OCI-LY7 (cell line): ENCODE measurements around the gene MAP2K1.
"Not testable (repeated sequence)": the region's sequence is repeated elsewhere in the genome, so short reads cannot be mapped to it uniquely, and the experiment has no call there.

ENCODE experiments used
- EZH2phosphoT487 ChIP-seq: fragments of 200-600 bp; sonication (generic); IDR thresholded peaks from 2 replicates; pipeline ENCODE4 v1.6.1; 2018; ENCODE audit warnings: low read depth, borderline replicate concordance, mild to moderate bottlenecking, mixed run types, antibody characterized with exemption, low read length, moderate library complexity, mixed read lengths
- TF ChIP-seq, protein P1 (sequence below): fragments of 200-600 bp; sonication (generic); conservative IDR thresholded peaks from 2 replicates; pipeline ENCODE4 v1.5.1; 2014; ENCODE audit warnings: mild to moderate bottlenecking, antibody characterized with exemption, low read length, moderate library complexity, mixed read lengths

DNA sequence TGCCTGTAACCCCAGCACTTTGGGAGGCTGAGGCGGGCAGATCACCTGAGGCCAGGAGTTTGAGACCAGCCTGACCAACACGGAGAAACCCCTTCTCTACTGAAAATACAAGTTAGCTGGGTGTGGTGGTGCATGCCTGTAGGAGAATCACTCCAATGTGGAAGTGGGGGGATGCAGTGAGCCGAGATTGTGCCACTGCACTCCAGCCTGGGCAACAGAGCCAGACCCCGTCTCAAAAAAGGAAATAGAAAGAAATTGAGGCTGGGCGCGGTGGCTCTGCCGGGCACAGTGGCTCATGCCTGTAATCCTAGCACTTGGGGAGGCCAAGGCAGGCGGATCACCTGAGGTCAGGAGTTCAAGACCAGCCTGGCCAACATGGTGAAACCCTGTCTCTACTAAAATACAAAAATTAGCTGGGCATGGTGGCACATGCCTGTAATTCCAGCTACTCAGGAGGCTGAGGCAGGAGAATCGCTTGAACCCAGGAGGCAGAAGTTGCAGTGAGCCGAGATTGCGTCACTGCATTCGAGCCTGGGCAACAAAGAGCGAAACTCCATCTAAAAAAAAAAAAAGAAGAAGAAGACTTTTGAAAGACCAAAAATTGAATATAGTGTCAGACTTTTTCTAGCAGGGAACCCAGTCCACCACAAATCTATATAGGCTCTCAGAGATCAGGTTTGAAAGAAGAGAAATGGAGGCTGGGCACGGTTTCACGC is 24.8 kb upstream of the MAP2K1 start:
- TF ChIP-seq, protein P1, sequence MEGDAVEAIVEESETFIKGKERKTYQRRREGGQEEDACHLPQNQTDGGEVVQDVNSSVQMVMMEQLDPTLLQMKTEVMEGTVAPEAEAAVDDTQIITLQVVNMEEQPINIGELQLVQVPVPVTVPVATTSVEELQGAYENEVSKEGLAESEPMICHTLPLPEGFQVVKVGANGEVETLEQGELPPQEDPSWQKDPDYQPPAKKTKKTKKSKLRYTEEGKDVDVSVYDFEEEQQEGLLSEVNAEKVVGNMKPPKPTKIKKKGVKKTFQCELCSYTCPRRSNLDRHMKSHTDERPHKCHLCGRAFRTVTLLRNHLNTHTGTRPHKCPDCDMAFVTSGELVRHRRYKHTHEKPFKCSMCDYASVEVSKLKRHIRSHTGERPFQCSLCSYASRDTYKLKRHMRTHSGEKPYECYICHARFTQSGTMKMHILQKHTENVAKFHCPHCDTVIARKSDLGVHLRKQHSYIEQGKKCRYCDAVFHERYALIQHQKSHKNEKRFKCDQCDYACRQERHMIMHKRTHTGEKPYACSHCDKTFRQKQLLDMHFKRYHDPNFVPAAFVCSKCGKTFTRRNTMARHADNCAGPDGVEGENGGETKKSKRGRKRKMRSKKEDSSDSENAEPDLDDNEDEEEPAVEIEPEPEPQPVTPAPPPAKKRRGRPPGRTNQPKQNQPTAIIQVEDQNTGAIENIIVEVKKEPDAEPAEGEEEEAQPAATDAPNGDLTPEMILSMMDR = not testable (repeated sequence)
- not testable (repeated sequence) for TF ChIP-seq EZH2phosphoT487
